ENCODE measurements around the gene RHOV.

Gene RHOV

DNA sequence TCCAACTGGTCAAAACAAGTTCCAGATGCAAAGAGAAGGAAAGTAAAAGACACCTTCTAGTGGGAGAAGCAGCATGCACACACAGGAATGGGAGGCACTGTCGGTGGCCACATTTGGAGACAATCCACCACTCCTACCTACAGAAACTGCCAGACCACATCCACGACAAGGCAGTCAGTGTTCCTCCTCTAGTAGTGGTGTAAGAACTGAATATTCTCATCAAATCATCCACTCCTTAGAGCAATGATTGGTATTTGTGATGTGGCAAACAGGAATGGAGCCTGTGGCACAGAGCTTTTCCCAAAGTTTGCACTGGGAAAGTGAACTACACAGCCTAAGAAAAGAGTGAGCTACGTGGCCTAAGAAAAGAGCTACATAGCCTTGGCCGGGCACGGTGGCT is 35.3 kb downstream of the RHOV start:
- no peak for TF ChIP-seq POLR2A (IDR thresholded peaks at IDR 0.05; ENCODE audit: low read length)
- no peak for TF ChIP-seq GATA1 (IDR thresholded peaks at IDR 0.05; ENCODE audit: low read depth, low read length)
- no peak for DNase-seq

DNA sequence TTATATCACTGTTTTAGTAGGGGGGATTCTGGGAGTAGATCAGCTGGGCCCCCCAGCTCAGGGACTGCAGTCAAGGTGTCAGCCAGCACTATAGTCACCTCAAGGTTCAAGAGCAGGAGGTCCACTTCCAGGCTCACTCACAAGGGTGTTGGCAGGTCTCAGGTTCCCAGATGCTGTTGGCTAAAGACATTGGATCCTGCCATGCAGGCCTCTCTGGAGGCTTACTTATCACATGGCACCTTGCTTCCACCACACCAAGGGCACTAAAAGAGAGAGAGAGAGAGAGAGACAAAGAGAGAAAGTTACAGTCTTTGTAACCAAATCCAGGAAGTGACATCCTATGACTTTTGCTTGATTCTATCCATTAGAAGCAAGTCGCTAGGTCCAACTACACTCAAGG is 38.0 kb downstream of the RHOV start:
- TF ChIP-seq GATA1 (IDR thresholded peaks at IDR 0.05; ENCODE audit: low read depth, low read length) = no peak
- no peak for TF ChIP-seq POLR2A (IDR thresholded peaks at IDR 0.05; ENCODE audit: low read length)

DNA sequence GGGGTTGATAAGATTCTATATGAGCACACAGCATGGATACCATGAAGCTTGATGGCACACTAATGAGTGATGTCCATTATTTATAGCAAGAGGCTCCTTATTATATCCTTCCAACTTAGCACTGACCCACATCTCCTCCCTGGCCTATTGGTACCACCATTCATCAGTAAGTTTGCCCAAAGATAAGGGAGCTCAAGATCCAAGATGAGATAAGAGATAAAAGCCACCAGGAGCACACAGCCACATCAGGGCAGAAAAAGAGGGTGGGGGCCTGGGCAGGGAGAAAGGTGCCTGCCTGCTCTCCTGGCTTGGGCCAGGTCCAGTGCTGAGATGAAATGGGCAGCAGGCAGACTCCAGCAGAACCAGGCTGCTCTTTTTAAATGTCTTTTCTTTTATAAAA is 41.1 kb downstream of the RHOV start:
- TF ChIP-seq GATA1 (IDR thresholded peaks at IDR 0.05; ENCODE audit: low read depth, low read length) (no peak), POLR2A (IDR thresholded peaks at IDR 0.05; ENCODE audit: low read length) (no peak)
- DNase-seq = no peak

More for the DNA sequence above, 38.0 kb downstream of the RHOV start:
- no peak for DNase-seq

DNA sequence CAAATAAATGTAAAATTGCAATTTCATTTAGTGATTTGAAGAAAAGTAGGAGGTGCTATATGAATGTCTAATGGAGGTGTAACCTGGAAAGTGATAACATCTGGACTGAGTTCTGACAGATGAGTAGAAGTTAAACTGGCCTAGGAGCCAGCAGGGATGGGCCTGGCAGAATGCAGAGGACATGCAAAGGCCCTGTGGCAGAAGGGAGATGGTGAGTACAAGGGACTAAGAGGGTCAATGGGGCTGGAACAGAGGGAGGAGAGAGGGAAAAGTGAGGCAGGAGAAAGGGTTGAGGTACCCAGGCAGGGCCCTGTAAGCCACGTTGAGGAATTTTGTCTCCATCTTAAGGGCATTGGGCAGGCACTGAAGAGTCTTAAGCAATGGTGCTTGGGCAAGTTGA is 42.2 kb downstream of the RHOV start:
- TF ChIP-seq POLR2A (IDR thresholded peaks at IDR 0.05; ENCODE audit: low read length) = no peak
- no peak for TF ChIP-seq GATA1 (IDR thresholded peaks at IDR 0.05; ENCODE audit: low read depth, low read length)
- DNase-seq = no peak

DNA sequence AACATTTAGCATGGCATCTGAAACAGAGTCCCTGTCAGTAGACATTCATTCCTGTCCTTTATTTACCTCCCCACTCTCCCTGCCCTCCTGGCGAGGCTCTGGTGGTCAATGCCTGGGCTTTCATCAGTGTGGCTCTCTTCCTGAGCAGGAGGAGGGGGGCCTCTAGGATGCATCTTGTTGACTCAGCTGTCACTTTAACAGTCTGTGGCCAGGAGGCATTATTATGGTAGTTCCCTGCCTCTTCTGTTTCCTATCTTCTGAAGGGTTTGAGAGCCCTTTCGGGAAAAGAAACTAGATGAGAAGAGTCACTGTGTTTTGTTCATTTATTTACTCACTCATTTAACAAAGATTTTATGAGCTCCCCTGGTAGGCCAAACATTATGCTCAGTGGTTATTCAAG is 43.1 kb downstream of the RHOV start:
- no peak for TF ChIP-seq GATA1 (IDR thresholded peaks at IDR 0.05; ENCODE audit: low read depth, low read length)
- no peak for TF ChIP-seq POLR2A (IDR thresholded peaks at IDR 0.05; ENCODE audit: low read length)
- no peak for DNase-seq

DNA sequence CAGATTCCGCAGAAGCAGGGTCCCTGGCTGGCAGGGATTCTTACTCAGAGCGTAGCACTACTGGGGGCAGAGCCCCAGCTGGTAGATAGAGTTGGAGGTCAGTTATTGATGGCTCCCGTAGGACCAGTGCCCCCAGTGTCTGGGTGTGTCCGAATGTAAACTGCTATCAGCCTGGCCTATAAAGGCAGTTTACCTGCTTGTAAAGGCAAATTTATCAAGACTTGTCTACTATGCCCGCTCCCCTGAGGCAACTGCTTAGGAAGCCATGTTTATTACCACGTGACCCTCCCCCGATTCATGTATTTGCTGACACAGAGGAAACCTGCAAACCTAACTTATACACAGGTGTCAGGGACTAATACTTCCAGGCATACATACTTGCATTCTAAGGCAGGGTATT is 44.9 kb downstream of the RHOV start:
- DNase-seq = no peak

DNA sequence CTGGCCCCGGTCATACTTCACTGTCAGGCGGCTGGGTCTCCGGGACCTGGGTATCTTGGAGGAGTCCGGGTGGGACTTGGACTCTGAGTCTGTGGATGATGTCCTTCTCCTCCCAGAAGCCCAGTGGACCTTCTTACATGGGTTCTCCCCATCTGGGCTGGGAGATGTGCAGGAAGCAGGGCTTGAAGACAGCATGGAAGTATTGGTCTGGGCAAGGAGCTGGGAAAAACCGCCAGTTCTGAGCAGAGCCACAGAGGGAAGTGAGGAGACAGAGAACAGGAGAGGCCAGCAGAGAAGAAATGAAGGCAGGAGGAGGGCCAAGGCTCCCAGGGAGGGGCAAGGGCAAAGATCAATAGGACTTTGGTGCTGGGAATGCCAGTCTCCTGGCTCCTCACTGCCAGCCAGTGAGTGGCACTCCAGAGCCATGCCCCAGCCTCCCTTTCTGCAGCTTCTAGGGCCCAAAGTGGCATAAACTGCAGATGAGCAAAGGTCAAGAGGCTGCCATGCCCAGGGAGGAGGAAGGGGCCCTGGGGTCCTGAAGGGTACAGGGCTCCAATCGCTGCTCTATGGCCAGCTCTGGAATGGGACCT is 45.5 kb downstream of the RHOV start, which contains the start of gene PPP1R14D:
TSS of gene PPP1R14D (minus strand) at position 262 of the 590 bp plus-strand sequence. CDS start at position 195, 67 bp downstream.
- DNase-seq = no peak
- TF ChIP-seq GATA1 (IDR thresholded peaks at IDR 0.05; ENCODE audit: low read depth, low read length) (no peak), POLR2A (IDR thresholded peaks at IDR 0.05; ENCODE audit: low read length) (no peak)

More for the DNA sequence above, 44.9 kb downstream of the RHOV start:
- TF ChIP-seq GATA1 (IDR thresholded peaks at IDR 0.05; ENCODE audit: low read depth, low read length) = no peak
- no peak for TF ChIP-seq POLR2A (IDR thresholded peaks at IDR 0.05; ENCODE audit: low read length)

DNA sequence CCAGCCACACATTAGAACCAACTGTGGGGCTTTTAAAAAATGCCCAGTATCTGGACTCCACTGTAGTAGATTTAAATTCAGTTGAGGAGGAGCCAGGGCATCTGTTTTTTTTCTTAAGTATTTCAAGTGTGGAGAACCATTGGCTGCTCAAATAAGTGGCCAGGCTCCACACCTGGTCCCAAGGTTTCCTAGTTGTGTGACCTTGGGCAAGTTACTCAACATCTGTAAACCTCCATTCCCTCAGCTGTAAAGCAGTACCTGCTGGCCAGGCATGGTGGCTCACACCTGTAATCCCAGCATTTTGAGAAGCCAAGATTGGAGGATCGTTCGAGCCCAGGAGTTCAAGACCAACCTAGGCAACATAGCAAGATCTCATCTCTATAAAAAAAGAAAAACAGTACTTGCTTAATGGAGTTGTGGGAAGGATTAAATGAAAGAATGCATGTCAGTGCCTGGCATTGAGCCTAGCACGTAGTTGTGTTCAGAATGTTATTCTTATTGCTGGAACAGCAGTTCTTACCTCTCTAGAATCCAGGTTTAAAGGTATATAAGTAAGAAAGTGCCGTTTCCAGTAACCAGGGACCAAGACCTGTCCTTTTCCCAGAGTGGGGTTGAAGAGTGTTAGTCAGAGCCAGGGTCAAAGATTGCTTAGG is 47.5 kb downstream of the RHOV start:
- no peak for TF ChIP-seq POLR2A (IDR thresholded peaks at IDR 0.05; ENCODE audit: low read length)
- no peak for TF ChIP-seq GATA1 (IDR thresholded peaks at IDR 0.05; ENCODE audit: low read depth, low read length)
- no peak for DNase-seq

DNA sequence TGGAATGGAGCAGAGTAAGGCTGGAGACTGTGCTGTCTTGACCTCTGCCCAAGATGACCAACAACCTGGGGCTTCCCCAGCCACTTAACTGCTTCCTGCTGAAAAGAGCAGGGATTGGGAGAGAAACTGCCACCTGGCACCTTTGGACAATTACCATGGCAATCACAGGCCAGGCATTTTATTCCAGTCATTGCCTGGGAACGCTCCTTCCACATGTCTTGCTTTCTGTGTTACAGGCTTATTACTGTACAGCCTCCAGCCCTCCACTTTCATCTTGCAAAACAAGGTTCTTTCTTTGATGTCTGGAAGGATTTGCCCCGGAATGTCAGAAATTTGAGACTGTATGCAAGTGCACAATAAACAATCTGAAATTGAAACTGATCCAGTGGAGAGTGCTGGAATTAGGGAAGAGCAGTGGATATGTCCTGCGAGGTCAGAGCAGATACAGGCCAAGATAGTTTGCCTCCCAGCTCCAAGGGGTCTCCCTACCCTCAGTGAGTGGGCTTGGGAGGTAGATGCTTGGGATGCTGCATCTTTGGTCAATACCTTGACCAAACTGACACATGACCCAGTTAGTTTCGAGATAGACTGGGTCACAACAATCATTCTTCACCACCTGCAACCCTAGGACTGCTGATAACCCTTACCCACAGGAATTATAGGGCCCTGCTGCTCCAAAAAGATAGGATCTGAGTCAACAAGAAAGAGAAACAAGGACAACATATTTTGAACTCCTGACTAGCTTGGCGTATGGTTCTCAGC is 48.2 kb downstream of the RHOV start:
- DNase-seq = peak; percentile 69 to 89
- TF ChIP-seq GATA1 (IDR thresholded peaks at IDR 0.05; ENCODE audit: low read depth, low read length) = no peak
- no peak for TF ChIP-seq POLR2A (IDR thresholded peaks at IDR 0.05; ENCODE audit: low read length)

DNA sequence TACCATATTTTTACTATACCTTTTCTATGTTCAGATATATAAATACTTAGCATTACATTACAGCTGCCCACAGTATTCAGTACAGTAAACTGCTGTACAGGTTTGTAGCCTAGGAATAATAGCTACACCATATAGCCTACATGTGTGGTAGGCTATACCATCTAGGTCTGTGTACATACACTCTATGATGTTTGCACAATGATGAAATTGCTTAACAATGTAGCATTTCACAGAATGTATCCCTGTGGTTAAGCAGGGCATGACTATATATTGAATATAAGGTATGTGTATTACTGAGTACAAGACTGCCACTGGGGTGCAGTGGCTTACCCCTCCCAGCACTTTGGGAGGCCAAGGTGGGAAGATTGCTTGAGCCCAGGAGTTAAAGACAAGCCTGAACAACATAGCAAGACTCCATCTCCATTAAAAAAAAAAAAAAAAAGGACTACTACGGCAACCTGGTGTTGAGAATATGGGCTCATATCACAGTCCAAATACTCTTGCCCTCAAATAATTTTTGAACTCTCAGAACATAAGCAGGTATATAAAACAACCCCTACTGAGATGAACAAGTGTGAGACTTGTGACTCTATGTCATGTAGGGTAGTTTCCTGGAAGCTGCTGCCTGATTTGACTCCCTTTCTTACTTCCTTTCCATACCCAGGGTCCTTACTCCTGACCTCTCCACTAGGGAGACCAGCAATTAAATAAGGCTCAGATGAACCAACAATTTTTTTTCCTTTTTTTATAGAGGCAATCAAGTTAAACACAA is 50.3 kb downstream of the RHOV start:
- DNase-seq = no peak
- TF ChIP-seq POLR2A (IDR thresholded peaks at IDR 0.05; ENCODE audit: low read length) = no peak
- TF ChIP-seq GATA1 (IDR thresholded peaks at IDR 0.05; ENCODE audit: low read depth, low read length) = no peak
